HG03280 (cell line): ENCODE results near the gene GRAMD4.
"Not testable (repeated sequence)": the region's sequence is repeated elsewhere in the genome, so short reads cannot be mapped to it uniquely, and the experiment has no call there.

Experiments
- ATAC-seq: cut with Tn5 transposase; IDR thresholded peaks from one replicate; pipeline ENCODE4 v1.9.1; 2021; ENCODE audit warnings: mild to moderate bottlenecking, moderate library complexity; ENCODE audit not compliant: unreplicated experiment

Gene GRAMD4

GRCh38 chr22:46617986-46618647, 2.1 kb upstream of the GRAMD4 start:
- no peak for ATAC-seq

GRCh38 chr22:46618667-46619066, 1.5 kb upstream of the GRAMD4 start:
- ATAC-seq, result no peak

GRCh38 chr22:46619240-46619829, 851 bp upstream of the GRAMD4 start:
- ATAC-seq, result no peak

GRCh38 chr22:46620588-46621242, 529 bp downstream of the GRAMD4 start:
- no peak for ATAC-seq

GRCh38 chr22:46621243-46621930, 1.2 kb downstream of the GRAMD4 start:
- ATAC-seq, result not testable (repeated sequence)

- no peak for ATAC-seq
These were observed 1.9 kb downstream of the GRAMD4 start for GRCh38 chr22:46622081-46622521.

- no peak for ATAC-seq
These were observed 5.1 kb downstream of the GRAMD4 start for GRCh38 chr22:46625113-46625842.

GRCh38 chr22:46625843-46626349, 5.7 kb downstream of the GRAMD4 start:
- ATAC-seq, result no peak

GRCh38 chr22:46626356-46626755, 6.2 kb downstream of the GRAMD4 start:
- no peak for ATAC-seq

GRCh38 chr22:46626911-46627805, 7.0 kb downstream of the GRAMD4 start:
- no peak for ATAC-seq

GRCh38 chr22:46627806-46628482, 7.8 kb downstream of the GRAMD4 start:
- no peak for ATAC-seq

GRCh38 chr22:46628756-46629155, 8.6 kb downstream of the GRAMD4 start:
- ATAC-seq, result no peak

- no peak for ATAC-seq
These were observed 9.1 kb downstream of the GRAMD4 start for GRCh38 chr22:46629291-46629690.

GRCh38 chr22:46631113-46631512, 10.9 kb downstream of the GRAMD4 start:
- no peak for ATAC-seq

- no peak for ATAC-seq
These were observed 12.6 kb downstream of the GRAMD4 start for GRCh38 chr22:46632646-46633249.

GRCh38 chr22:46633334-46633890, 13.2 kb downstream of the GRAMD4 start:
- ATAC-seq, result no peak

GRCh38 chr22:46634011-46634699, 14.0 kb downstream of the GRAMD4 start:
- no peak for ATAC-seq
